H1 (cell line): ENCODE measurements around the gene ASCL1. TPM values are rescaled to one million over a fixed set of nuclear protein-coding genes. Genes with fewer than 3 reads are reported as not detected.

Source experiments
- CTCF ChIA-PET: fragments of 300-600 bp; sonication (Branson Sonifier 250); formaldehyde crosslinking; loops from one replicate; lab custom pipeline; 2021; ENCODE audit not compliant: partially characterized antibody; lab: Charles Lee
- POLR2A ChIA-PET: fragments of 300-600 bp; sonication (Branson Sonifier 250); formaldehyde crosslinking; loops from one replicate; lab custom pipeline; 2021; ENCODE audit warnings: inconsistent platforms; ENCODE audit not compliant: partially characterized antibody; lab: Charles Lee
- DNase-seq, 2 experiments: peaks; one replicate each; pipeline versions ENCODE4 v3.0.0 to v3.0.0-alpha.2; 2010 to 2022; ENCODE audit warnings: low spot score in 2 of 2, low read depth in 1 of 2, mixed read lengths in 1 of 2
- FAIRE-seq: peaks from 2 replicates; lab custom pipeline; 2011; peaks lifted over from hg19 to GRCh38; lab: Jason Lieb, UNC
- H2AFZ ChIP-seq: 2 replicates; pipeline ENCODE4 v1.8.1; 2012; ENCODE audit warnings: low read length, inconsistent platforms
- H2AK5ac ChIP-seq: 2 replicates; pipeline ENCODE4 v1.6.1; 2013; ENCODE audit warnings: low read depth, low read length
- H2BK120ac ChIP-seq: replicated peaks from 2 replicates; pipeline ENCODE3; 2013; ENCODE audit warnings: low read depth, low read length, inconsistent platforms
- H2BK12ac ChIP-seq: 2 replicates; pipeline ENCODE4 v1.6.1; 2013; ENCODE audit warnings: low read depth, low read length
- H2BK15ac ChIP-seq: 2 replicates; pipeline ENCODE4 v1.6.1; 2013; ENCODE audit warnings: low read length
- H2BK20ac ChIP-seq: 2 replicates; pipeline ENCODE4 v1.6.1; 2013; ENCODE audit warnings: low read length
- H2BK5ac ChIP-seq: 2 replicates; pipeline ENCODE4 v1.6.1; 2013; ENCODE audit warnings: low read depth, low read length
- H3K14ac ChIP-seq: 2 replicates; pipeline ENCODE4 v1.6.1; 2013; ENCODE audit warnings: inconsistent platforms; ENCODE audit not compliant: insufficient read length
- H3K18ac ChIP-seq: 2 replicates; pipeline ENCODE4 v1.6.1; 2013; ENCODE audit warnings: low read length; ENCODE audit errors: extremely low read depth
- H3K23ac ChIP-seq: 2 replicates; pipeline ENCODE4 v1.6.1; 2013; ENCODE audit warnings: inconsistent platforms; ENCODE audit not compliant: insufficient read length
- H3K23me2 ChIP-seq: 2 replicates; pipeline ENCODE4 v1.6.1; 2013; ENCODE audit warnings: low read depth, low read length
- H3K27ac ChIP-seq: 2 replicates; pipeline ENCODE4 v1.6.1; 2011; ENCODE audit warnings: low read depth, low read length, inconsistent platforms
- H3K27me3 ChIP-seq, 4 experiments: replicated peaks in 1 of 4; 1 replicate in 1 of 4; 2 replicates in 3 of 4; pipeline versions ENCODE4 v1.6.1 to v1.8.1; 2011 to 2013; ENCODE audit warnings: low read length in 3 of 4, mild to moderate bottlenecking in 3 of 4, inconsistent platforms in 2 of 4, mixed read lengths in 2 of 4, moderate library complexity in 1 of 4; ENCODE audit not compliant: control insufficient read depth in 3 of 4, insufficient read depth in 3 of 4; ENCODE audit errors: extremely low read depth in 1 of 4
- H3K36me3 ChIP-seq, 4 experiments: 2 replicates each; pipeline versions ENCODE4 v1.6.1 to v1.8.1; 2011 to 2013; ENCODE audit warnings: mild to moderate bottlenecking in 4 of 4, low read length in 3 of 4, moderate library complexity in 2 of 4, control low read depth in 1 of 4, inconsistent platforms in 1 of 4; ENCODE audit not compliant: insufficient read depth in 4 of 4, control insufficient read depth in 2 of 4
- H3K4ac ChIP-seq: replicated peaks from 2 replicates; pipeline ENCODE3; 2013; ENCODE audit warnings: low read length, low read depth, mixed read lengths, inconsistent platforms; ENCODE audit not compliant: insufficient read length
- H3K4me1 ChIP-seq, 4 experiments: replicated peaks in 1 of 4; 1 replicate in 1 of 4; 2 replicates in 3 of 4; pipeline versions ENCODE4 v1.6.1 to v1.8.1; 2011 to 2013; ENCODE audit warnings: low read length in 3 of 4, inconsistent platforms in 2 of 4, mixed read lengths in 1 of 4; ENCODE audit not compliant: insufficient read depth in 4 of 4, control insufficient read depth in 3 of 4
- H3K4me2 ChIP-seq, 2 experiments: 2 replicates each; pipeline versions ENCODE4 v1.6.1 to v1.8.1; 2011 to 2013; ENCODE audit warnings: low read depth in 2 of 2, low read length in 2 of 2, control low read depth in 1 of 2, inconsistent platforms in 1 of 2, mild to moderate bottlenecking in 1 of 2; ENCODE audit not compliant: insufficient read depth in 1 of 2
- H3K4me3 ChIP-seq, 4 experiments: fragments of 200-600, 300-600 bp in 1 of 4; sonication (generic), shearing (Covaris generic), sonication (Bioruptor Twin) in 1 of 4; 2 replicates each; pipeline versions ENCODE4 v1.5.1 to v1.8.1; 2011 to 2016; ENCODE audit warnings: low read length in 4 of 4, low read depth in 3 of 4, control low read depth in 2 of 4, inconsistent platforms in 2 of 4, mild to moderate bottlenecking in 2 of 4, mixed read lengths in 1 of 4, moderate library complexity in 1 of 4; ENCODE audit not compliant: insufficient read depth in 2 of 4; ENCODE audit errors: extremely low read depth in 1 of 4
- H3K56ac ChIP-seq: replicated peaks from 2 replicates; pipeline ENCODE3; 2013; ENCODE audit warnings: low read depth, mild to moderate bottlenecking, mixed read lengths, low read length, inconsistent platforms; ENCODE audit not compliant: insufficient read length
- H3K79me1 ChIP-seq: 2 replicates; pipeline ENCODE4 v1.6.1; 2013; ENCODE audit warnings: low read depth, low read length, control low read depth
- H3K79me2 ChIP-seq, 2 experiments: 2 replicates each; pipeline versions ENCODE4 v1.6.1 to v1.8.1; 2012 to 2013; ENCODE audit warnings: low read length in 2 of 2, mild to moderate bottlenecking in 2 of 2, inconsistent platforms in 1 of 2; ENCODE audit not compliant: insufficient read depth in 2 of 2, control insufficient read depth in 1 of 2
- H3K9ac ChIP-seq, 4 experiments: replicated peaks in 1 of 4; 1 replicate in 1 of 4; 2 replicates in 3 of 4; pipeline versions ENCODE4 v1.6.1 to v1.8.1; 2011 to 2013; ENCODE audit warnings: low read depth in 3 of 4, low read length in 3 of 4, control low read depth in 2 of 4, mild to moderate bottlenecking in 2 of 4, moderate library complexity in 2 of 4, inconsistent platforms in 1 of 4; ENCODE audit errors: extremely low read depth in 1 of 4
- H3K9me3 ChIP-seq, 2 experiments: 2 replicates each; pipeline versions ENCODE4 v1.6.1 to v1.8.1; 2012 to 2013; ENCODE audit warnings: mild to moderate bottlenecking in 2 of 2, moderate library complexity in 2 of 2, control low read depth in 1 of 2, inconsistent platforms in 1 of 2, low read depth in 1 of 2, low read length in 1 of 2, mixed read lengths in 1 of 2; ENCODE audit not compliant: insufficient read depth in 2 of 2
- H4K20me1 ChIP-seq, 2 experiments: replicated peaks in 1 of 2; 2 replicates each; pipeline versions ENCODE3 to v1.8.1; 2011 to 2013; ENCODE audit warnings: inconsistent platforms in 2 of 2, low read length in 2 of 2, mild to moderate bottlenecking in 1 of 2; ENCODE audit not compliant: insufficient read depth in 2 of 2, control insufficient read depth in 1 of 2
- H4K5ac ChIP-seq: 2 replicates; pipeline ENCODE4 v1.6.1; 2013; ENCODE audit warnings: low read length, low read depth, mixed read lengths, inconsistent platforms; ENCODE audit not compliant: insufficient read length
- H4K8ac ChIP-seq: 2 replicates; pipeline ENCODE4 v1.8.0; 2013; ENCODE audit warnings: mild to moderate bottlenecking, moderate library complexity, low read length, inconsistent platforms; ENCODE audit not compliant: insufficient read depth; ENCODE audit errors: extremely low read depth
- H4K91ac ChIP-seq: replicated peaks from 2 replicates; pipeline ENCODE3; 2013; ENCODE audit warnings: low read length, mixed read lengths, inconsistent platforms; ENCODE audit not compliant: insufficient read length
- BACH1 ChIP-seq: IDR thresholded peaks from 2 replicates; pipeline ENCODE4 v1.6.1; 2012; ENCODE audit warnings: low read length, improper control_type of control experiment
- BRCA1 ChIP-seq: IDR thresholded peaks from 2 replicates; pipeline ENCODE4 v1.6.1; 2012; ENCODE audit warnings: low read depth, low read length, improper control_type of control experiment
- CBX8 ChIP-seq: fragments of 300-800, 300-1000 bp; sonication (generic); IDR thresholded peaks from 2 replicates; pipeline ENCODE4 v1.7.1; 2016; ENCODE audit warnings: low read depth, low read length, borderline replicate concordance
- CTBP2 ChIP-seq: IDR thresholded peaks from 2 replicates; pipeline ENCODE4 v1.7.0; 2011; ENCODE audit warnings: borderline replicate concordance, mild to moderate bottlenecking, moderate library complexity, mixed read lengths, low read length; ENCODE audit not compliant: insufficient read depth, insufficient read length
- RNF2 ChIP-seq: fragments of 200-900, 300-1000 bp; sonication (generic); IDR thresholded peaks from 2 replicates; pipeline ENCODE4 v1.7.1; 2016; ENCODE audit warnings: borderline replicate concordance, low read depth, mild to moderate bottlenecking, antibody characterized with exemption, low read length; ENCODE audit not compliant: poor library complexity, severe bottlenecking; ENCODE audit errors: missing control alignments
- TCF12 ChIP-seq: IDR thresholded peaks from 2 replicates; pipeline ENCODE4 v1.6.1; 2011; ENCODE audit warnings: low read depth, mild to moderate bottlenecking, low read length
- WGBS, 2 experiments: shearing (Covaris generic) in 1 of 2; methylation state at CpG; one replicate each; pipeline versions ENCODE4 v1.1.6 to v1.1.7; 2013 to 2015; ENCODE audit warnings: low lambda C conversion rate in 2 of 2, mixed read lengths in 2 of 2, inconsistent platforms in 1 of 2, low coverage in 1 of 2, missing lambda C conversion rate in 1 of 2; ENCODE audit not compliant: insufficient replicate concordance in 2 of 2, insufficient coverage in 1 of 2, insufficient read length in 1 of 2; ENCODE audit errors: extremely low coverage in 1 of 2, missing lambda C conversion rate in 1 of 2; 5-methylcytosine and 5-hydroxymethylcytosine counted together
- long read RNA-seq, 2 experiments: library from RNA in 1 of 2; library from capped mRNA in 1 of 2; stranded (forward); transcript quantifications; one replicate each; pipeline ENCODE4 v2.0.0, GENCODE V29; 2021; ENCODE audit warnings: inconsistent platforms in 1 of 2
- polyA minus RNA-seq, 3 experiments: library from RNA; depleted of rRNA, polyadenylated mRNA; stranded (reverse); fragments of >200 nt; gene quantifications; 1 replicate in 2 of 3; 2 replicates in 1 of 3; pipeline ENCODE4 v1.2.3, GENCODE V29; 2011
- polyA plus RNA-seq, 7 experiments: library from polyadenylated mRNA; depleted of rRNA in 3 of 7; stranded (reverse) in 5 of 7; unstranded in 2 of 7; fragments of >200 nt in 5 of 7; fragments of 200-250 nt in 2 of 7; gene quantifications; 1 replicate in 5 of 7; 2 replicates in 1 of 7; 4 replicates in 1 of 7; pipeline versions ENCODE4 v1.2.1 to v1.2.3, GENCODE V29; 2011 to 2013; ENCODE audit warnings: missing spikeins in 2 of 7, mixed read lengths in 2 of 7
- total RNA-seq: library from RNA; stranded (reverse); fragmentation: NEBNext Ultra II Directional; extraction: Animal tissue kit (Norgen Biotek cat#: 25700); gene quantifications from 2 replicates; pipeline ENCODE4 v1.2.1, GENCODE V29; 2021
- TF ChIP-seq, protein P1 (sequence below): IDR thresholded peaks from 2 replicates; pipeline ENCODE4 v1.6.1; 2012; ENCODE audit warnings: inconsistent platforms

Gene ASCL1
- total RNA-seq (not detected in 2 replicates), polyA plus RNA-seq (2011; rRNA removed) (0.12 and 0.17 TPM in 2 replicates), polyA minus RNA-seq (2011; rRNA and poly(A)+ RNA removed) (not detected in 2 replicates)
- polyA plus RNA-seq (2011; cell fraction: cytosol; rRNA removed), result 0.09 TPM
- polyA plus RNA-seq (2011; cell fraction: nucleus; rRNA removed), result 0.31 TPM
- polyA plus RNA-seq (2012, experiment 1 of 2), result 0.08 TPM in 1 of 4 replicates, not detected in the others
- not detected for polyA plus RNA-seq (2012, experiment 2 of 2)
- 0.10 TPM for polyA plus RNA-seq (2013, experiment 1 of 2)
- polyA plus RNA-seq (2013, experiment 2 of 2), result 0.06 TPM
- polyA minus RNA-seq (2011; cell fraction: cytosol; rRNA and poly(A)+ RNA removed), result not detected
- 0.20 TPM for polyA minus RNA-seq (2011; cell fraction: nucleus; rRNA and poly(A)+ RNA removed)
- long read RNA-seq, experiment 1, result 0 reads
- long read RNA-seq, experiment 2, result 0 reads

DNA sequence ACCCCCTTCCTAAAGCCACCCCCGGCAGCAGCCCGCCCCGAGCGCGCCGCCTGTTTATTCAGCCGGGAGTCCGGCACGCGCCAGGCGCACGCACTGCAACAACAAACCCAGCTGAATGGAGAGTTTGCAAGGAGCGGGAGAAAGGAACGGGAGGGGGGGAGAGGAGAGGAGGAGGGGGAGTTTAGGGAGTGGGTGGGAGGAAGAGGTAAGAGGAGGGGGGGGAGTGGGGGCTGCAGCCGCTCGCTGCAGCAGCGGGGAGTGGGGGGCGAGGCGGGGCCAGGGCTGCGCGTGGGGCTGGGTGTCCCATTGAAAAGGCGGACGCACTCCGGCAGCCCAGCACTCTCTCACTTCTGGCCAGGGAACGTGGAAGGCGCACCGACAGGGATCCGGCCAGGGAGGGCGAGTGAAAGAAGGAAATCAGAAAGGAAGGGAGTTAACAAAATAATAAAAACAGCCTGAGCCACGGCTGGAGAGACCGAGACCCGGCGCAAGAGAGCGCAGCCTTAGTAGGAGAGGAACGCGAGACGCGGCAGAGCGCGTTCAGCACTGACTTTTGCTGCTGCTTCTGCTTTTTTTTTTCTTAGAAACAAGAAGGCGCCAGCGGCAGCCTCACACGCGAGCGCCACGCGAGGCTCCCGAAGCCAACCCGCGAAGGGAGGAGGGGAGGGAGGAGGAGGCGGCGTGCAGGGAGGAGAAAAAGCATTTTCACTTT is at the start of gene ASCL1:
Gene ASCL1 (plus strand): TSS at position 336 of the 712 bp plus-strand sequence. CDS start 571 bp downstream, outside the sequence.
- no peaks in the 10 kb centered on the region for H3K79me2 ChIP-seq
- peak within 1 kb of the TSS; percentile 19 for H3K18ac ChIP-seq
- no peak within 1 kb of the TSS for H3K9ac ChIP-seq
- no peak within 1 kb of the TSS; the same call in 1 of the 2 replicates for H2BK15ac ChIP-seq
- no peak within 1 kb of the TSS for H2BK5ac ChIP-seq
- peak in 1 of 2 experiments; percentile 70 for DNase-seq
- peak within 1 kb of the TSS; percentile 11; the same call in 1 of the 2 replicates for H4K8ac ChIP-seq
- 0 out of 2 replicates have a peak within 1 kb of the TSS, but pooled peaks have one; percentile 39 for H2BK12ac ChIP-seq
- no peak within 1 kb of the TSS for H3K56ac ChIP-seq
- ChIA-PET CTCF (interaction anchor here (0.6 kb wide), 1 partner anchor 74 kb away, joined by 3 read pairs; no protein-coding TSS in a partner anchor), POLR2A (interaction anchor here (0.8 to 1.0 kb wide), 2 partner anchors 9 to 345 kb away, joined by 4 to 5 read pairs; no protein-coding TSS in a partner anchor)
- H3K36me3 ChIP-seq, result peaks cover 0 to 4% (median 0%) of the 10 kb centered on the region in 4 experiments; a peak in 1 of 8 replicates
- no peak within 1 kb of the TSS for H4K5ac ChIP-seq
- peaks cover 4 to 17% (median 9%) of the 10 kb centered on the region in 4 experiments; a peak in 6 of 7 replicates for H3K4me1 ChIP-seq
- no peak within 1 kb of the TSS for H2BK120ac ChIP-seq
- no peak within 1 kb of the TSS for H3K27ac ChIP-seq
- H3K4me3 ChIP-seq, result peak within 1 kb of the TSS; percentile 31 to 67 (median 48)
- TF ChIP-seq TCF12, result 0 out of 2 replicates have a peak, but pooled peaks have one; percentile 24
- TF ChIP-seq, protein P1, sequence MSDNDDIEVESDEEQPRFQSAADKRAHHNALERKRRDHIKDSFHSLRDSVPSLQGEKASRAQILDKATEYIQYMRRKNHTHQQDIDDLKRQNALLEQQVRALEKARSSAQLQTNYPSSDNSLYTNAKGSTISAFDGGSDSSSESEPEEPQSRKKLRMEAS, result peak; percentile 43
- peak; percentile 86 for TF ChIP-seq CTBP2
- TF ChIP-seq BRCA1, result no peak
- TF ChIP-seq RNF2, result peak; percentile 36
- 0 out of 2 replicates have a peak, but pooled peaks have one; percentile 49 for TF ChIP-seq CBX8
- no peak for TF ChIP-seq BACH1
- peak within 1 kb of the TSS; percentile 64 for H2AFZ ChIP-seq
- H3K27me3 ChIP-seq, result peaks cover 87 to 98% (median 95%) of the 10 kb centered on the region in 4 experiments
- no peak within 1 kb of the TSS for H3K14ac ChIP-seq
- no peaks in the 10 kb centered on the region for H3K9me3 ChIP-seq
- no peak within 1 kb of the TSS for H3K23ac ChIP-seq
- H3K4me2 ChIP-seq, result peak within 1 kb of the TSS; percentile 91 to 95
- H2AK5ac ChIP-seq, result no peak within 1 kb of the TSS
- FAIRE-seq, result no peak
- 1% methylated on average over 18 of the region's 52 CpGs; no CpG with 5 or more reads in 1 of the 2 experiments for WGBS, 2 experiments
- no peak within 1 kb of the TSS for H4K91ac ChIP-seq
- peaks cover 21% of the 10 kb centered on the region for H3K23me2 ChIP-seq
- no peak within 1 kb of the TSS for H3K4ac ChIP-seq
- no peak within 1 kb of the TSS for H2BK20ac ChIP-seq
- H3K79me1 ChIP-seq, result no peaks in the 10 kb centered on the region
- peaks cover 15 to 34% of the 10 kb centered on the region in 2 experiments for H4K20me1 ChIP-seq
